ENCODE measurements around the gene SINHCAF.

The SINHCAF gene

DNA sequence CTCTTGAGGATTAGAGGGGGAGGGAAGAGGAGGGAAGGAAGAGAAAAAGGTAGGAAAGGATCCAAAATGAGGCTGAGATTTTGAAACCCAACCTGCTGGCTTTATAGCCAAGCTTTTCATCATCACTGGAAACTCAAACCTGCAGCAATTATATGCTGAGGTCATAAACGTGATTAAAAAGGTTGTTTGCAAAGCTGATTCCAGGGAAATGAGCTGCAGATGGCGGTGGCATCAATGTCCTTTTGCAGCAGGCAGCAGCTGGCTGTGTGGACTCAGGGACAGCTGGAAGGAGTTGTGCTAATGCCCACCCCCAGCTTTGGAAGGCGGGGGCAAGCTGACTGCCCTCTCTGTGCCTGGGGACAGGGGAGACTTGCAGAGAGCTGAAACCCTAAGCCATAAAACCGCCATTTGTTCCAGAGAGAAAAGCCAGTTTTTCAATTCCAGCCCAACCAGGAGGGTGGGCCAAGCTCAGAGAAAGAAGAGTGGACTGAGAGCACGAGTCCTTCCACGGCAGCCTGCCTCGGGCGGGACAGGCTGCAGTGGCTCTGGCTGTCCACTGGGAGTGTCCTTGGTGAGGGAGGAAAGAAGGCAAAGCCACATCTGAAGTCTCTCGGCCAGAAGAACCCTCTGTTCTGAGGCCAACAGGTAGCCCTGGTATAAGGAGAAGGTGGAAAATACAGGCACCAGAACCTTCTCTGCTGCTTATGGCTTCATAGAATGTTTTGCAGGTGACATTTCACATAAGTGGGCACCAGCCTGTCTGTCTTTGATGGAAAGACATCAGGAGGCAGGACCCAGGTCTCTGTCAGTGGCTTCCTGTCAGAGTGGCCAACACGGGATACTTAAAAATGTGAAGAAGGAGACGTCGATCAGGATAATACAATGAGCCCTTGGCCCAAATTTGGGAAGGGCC, 90.7 kb downstream of the SINHCAF start:
- Mint-ChIP-seq H3K4me1 (peaks cover 44% of the 10 kb centered on the region), H3K9me3 (peaks cover 10% of the 10 kb centered on the region), H3K27ac (peak overlapping the region; percentile 39), H3K36me3 (ENCODE audit: low read depth) (no peaks in the 10 kb centered on the region), H3K27me3 (ENCODE audit: low read depth, poor library complexity) (peaks cover 5% of the 10 kb centered on the region), H3K4me3 (peak overlapping the region; percentile 50)
- TF ChIP-seq, protein P1, sequence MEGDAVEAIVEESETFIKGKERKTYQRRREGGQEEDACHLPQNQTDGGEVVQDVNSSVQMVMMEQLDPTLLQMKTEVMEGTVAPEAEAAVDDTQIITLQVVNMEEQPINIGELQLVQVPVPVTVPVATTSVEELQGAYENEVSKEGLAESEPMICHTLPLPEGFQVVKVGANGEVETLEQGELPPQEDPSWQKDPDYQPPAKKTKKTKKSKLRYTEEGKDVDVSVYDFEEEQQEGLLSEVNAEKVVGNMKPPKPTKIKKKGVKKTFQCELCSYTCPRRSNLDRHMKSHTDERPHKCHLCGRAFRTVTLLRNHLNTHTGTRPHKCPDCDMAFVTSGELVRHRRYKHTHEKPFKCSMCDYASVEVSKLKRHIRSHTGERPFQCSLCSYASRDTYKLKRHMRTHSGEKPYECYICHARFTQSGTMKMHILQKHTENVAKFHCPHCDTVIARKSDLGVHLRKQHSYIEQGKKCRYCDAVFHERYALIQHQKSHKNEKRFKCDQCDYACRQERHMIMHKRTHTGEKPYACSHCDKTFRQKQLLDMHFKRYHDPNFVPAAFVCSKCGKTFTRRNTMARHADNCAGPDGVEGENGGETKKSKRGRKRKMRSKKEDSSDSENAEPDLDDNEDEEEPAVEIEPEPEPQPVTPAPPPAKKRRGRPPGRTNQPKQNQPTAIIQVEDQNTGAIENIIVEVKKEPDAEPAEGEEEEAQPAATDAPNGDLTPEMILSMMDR (IDR thresholded peaks at IDR 0.05), result peak; percentile 60
- peak; percentile 60 for DNase-seq

DNA sequence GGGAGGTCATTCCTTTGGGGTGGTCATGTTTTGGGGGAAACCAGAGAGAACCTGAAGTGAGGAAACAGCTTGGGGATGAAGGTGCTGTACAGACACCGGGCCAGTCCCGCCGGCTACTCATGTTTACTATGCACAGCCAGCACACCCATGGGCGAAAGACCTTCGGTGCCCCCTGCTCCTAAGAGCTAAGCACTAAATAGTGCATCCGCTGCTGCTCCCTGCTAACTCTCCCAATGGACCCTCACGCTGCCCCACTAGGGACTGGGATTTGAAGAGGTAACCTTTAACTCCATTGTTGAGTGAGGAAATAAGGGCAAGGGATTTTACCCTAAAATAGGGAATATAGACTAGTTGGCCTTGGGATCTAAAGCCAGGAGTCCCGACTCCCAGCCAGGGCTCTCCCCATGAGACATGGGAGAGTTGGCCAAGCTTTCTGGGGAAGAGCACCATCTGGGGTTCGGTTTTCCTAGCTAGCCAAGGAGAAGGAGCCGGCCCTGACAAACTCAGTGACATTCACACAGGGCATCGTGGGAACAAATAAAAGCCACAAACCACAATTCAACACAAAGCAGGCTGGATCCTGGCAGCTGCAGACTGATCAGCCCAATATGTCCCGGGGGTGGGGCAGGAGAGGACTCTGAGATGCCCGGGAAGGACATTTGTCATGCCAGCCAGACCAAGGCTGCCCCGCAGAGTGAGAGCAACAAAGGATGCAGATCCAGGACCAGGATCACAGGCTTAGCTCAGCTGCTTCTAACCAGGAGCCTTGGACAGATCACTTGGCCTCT, 91.7 kb downstream of the SINHCAF start:
- H3K4me1 Mint-ChIP-seq, result peaks cover 44% of the 10 kb centered on the region
- H3K36me3 Mint-ChIP-seq (ENCODE audit: low read depth), result no peaks in the 10 kb centered on the region
- TF ChIP-seq, protein P1 (IDR thresholded peaks at IDR 0.05), result no peak
- peaks cover 10% of the 10 kb centered on the region for H3K9me3 Mint-ChIP-seq
- H3K27ac Mint-ChIP-seq, result peak overlapping the region; percentile 31
- H3K4me3 Mint-ChIP-seq, result peak overlapping the region; percentile 50
- peaks cover 5% of the 10 kb centered on the region for H3K27me3 Mint-ChIP-seq (ENCODE audit: low read depth, poor library complexity)
- no peak for DNase-seq

DNA sequence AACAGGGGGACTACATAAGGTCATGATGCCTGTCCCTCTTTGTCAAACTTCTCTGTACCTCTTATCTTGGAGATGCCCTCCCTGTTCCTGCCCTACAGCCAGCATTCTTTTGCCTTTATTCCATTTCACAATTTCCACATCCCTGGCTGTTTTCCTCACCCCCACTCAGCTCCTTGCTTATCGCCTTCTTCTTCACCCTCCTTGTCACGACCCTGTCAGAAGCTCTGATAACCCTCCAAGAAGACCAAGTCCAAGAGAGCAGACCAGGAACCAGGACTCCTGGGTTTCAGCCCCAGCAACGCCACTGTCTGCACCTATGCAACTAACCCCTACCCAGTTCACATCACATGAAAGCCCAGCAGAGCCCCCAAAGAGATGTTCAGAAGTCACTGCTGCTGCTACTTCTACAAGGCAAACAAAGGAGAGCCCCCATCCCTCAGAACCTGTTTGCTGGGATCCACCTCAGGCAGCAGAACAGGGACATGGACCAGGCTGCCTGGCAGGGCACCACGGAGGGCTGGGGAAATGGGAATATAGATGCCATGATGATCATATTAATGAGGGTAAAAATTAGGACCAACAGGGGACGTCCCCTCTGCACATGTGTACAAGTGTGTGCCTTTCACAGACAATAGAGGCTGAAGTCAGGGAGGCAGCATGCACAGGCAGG, 92.8 kb downstream of the SINHCAF start:
- peaks cover 10% of the 10 kb centered on the region for H3K9me3 Mint-ChIP-seq
- no peaks in the 10 kb centered on the region for H3K36me3 Mint-ChIP-seq (ENCODE audit: low read depth)
- no peak for DNase-seq
- no peak overlapping the region for H3K4me3 Mint-ChIP-seq
- peaks cover 39% of the 10 kb centered on the region for H3K4me1 Mint-ChIP-seq
- no peak overlapping the region for H3K27ac Mint-ChIP-seq
- TF ChIP-seq, protein P1 (IDR thresholded peaks at IDR 0.05), result no peak
- no peaks in the 10 kb centered on the region for H3K27me3 Mint-ChIP-seq (ENCODE audit: low read depth, poor library complexity)

DNA sequence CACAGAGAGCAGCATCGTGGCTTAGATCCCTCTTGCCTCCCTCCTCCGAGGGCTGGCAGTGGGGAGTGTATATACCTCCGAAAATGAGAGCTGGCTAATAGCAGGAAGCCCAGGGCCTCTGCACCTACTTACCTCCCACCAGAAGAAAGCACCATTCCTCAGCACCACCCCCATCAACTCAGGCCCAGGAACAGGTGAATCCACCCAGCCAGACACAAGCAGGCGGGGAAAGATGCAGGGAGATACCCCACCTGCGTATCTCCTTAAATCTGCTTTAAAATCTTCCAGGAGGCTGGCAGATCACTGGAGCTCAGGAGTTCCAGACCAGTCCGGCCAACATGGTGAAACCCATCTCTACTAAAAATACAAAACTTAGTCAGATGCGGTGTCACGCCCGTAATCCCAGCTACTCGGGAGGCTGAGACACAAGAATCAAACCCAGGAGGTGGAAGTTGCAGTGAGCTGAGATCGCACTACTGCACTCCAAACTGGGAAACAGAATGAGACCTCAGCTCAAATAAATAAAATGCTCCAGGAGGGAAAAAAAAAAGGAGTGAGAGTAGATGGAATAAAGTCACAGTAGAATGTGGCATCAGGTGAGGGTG, 93.5 kb downstream of the SINHCAF start:
- Mint-ChIP-seq H3K27me3 (ENCODE audit: low read depth, poor library complexity) (no peaks in the 10 kb centered on the region), H3K36me3 (ENCODE audit: low read depth) (no peaks in the 10 kb centered on the region), H3K27ac (no peak overlapping the region), H3K9me3 (peaks cover 10% of the 10 kb centered on the region), H3K4me1 (peaks cover 33% of the 10 kb centered on the region), H3K4me3 (no peak overlapping the region)
- TF ChIP-seq, protein P1 (IDR thresholded peaks at IDR 0.05), result no peak
- no peak for DNase-seq

DNA sequence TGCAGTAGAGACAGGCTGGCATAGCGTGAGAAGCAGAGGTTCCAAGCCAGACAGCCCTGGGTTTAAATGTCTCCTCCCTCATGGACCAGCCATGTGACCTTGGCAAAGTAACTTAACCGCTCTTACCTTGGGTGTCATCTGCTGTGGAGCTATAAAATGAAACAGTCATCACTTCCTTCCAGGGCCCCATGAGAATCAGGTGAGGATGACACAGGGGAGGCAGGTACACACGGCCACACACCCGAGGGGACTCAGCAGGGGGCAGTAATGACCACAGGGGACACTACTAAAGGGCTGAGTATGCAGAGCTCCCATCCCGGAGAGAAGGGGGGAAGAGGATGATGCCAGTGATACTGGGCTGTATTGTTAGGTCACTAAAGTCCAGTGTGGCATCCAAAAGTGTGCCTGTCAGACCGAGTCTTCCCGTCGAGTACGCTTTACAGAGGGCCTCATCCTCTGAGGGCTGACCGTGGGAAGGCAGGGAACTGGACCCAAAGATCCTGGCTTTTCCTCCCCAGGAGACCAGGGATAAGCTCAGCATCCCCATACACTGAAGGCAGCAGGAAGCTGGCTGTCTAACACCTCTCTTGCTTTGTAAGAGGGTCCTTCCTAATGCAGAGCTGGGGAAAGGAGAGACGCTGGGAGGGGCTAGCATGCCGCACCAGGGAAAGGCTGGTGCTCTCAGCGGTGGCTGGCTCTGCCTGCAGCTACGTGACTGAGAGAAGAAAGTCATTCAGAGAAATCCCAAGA, 94.2 kb downstream of the SINHCAF start:
- peaks cover 10% of the 10 kb centered on the region for H3K9me3 Mint-ChIP-seq
- TF ChIP-seq, protein P1 (IDR thresholded peaks at IDR 0.05), result no peak
- no peak for DNase-seq

More for the DNA sequence above, 94.2 kb downstream of the SINHCAF start:
- no peaks in the 10 kb centered on the region for H3K36me3 Mint-ChIP-seq (ENCODE audit: low read depth)
- H3K27me3 Mint-ChIP-seq (ENCODE audit: low read depth, poor library complexity), result no peaks in the 10 kb centered on the region
- no peak overlapping the region for H3K27ac Mint-ChIP-seq
- H3K4me1 Mint-ChIP-seq, result peaks cover 26% of the 10 kb centered on the region
- H3K4me3 Mint-ChIP-seq, result no peak overlapping the region
